HTR-8/SVneo (cell line): ENCODE results near the gene CKM.

Source experiments
- DNase-seq: peaks from one replicate; pipeline ENCODE4 v3.0.0; 2011; ENCODE audit warnings: low spot score, mixed read lengths; ENCODE audit not compliant: insufficient read length
- FAIRE-seq: peaks from 2 replicates; lab custom pipeline; 2011; peaks lifted over from hg19 to GRCh38; lab: Jason Lieb, UNC

Gene CKM

DNA sequence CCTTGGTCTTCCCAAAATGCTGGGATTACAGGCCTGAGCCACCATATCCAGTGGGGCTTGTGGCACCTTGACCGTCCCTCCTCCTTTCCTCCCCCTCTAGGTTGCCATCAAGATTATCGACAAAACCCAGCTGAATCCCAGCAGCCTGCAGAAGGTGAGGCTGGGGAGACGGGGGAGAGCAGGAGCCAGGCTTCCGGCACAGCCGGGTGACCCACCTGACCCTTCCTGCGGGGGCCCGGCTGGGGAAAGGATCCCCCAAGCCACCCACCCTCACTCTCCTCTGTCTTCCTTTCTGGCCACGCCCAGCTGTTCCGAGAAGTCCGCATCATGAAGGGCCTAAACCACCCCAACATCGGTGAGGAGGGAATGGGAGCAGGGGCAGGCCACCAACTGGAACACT, 59.7 kb downstream of the CKM start:
- FAIRE-seq (no peak), DNase-seq (no peak)

GRCh38 chr19:45262570-45262969, 60.1 kb downstream of the CKM start:
- DNase-seq = no peak
- no peak for FAIRE-seq

DNA sequence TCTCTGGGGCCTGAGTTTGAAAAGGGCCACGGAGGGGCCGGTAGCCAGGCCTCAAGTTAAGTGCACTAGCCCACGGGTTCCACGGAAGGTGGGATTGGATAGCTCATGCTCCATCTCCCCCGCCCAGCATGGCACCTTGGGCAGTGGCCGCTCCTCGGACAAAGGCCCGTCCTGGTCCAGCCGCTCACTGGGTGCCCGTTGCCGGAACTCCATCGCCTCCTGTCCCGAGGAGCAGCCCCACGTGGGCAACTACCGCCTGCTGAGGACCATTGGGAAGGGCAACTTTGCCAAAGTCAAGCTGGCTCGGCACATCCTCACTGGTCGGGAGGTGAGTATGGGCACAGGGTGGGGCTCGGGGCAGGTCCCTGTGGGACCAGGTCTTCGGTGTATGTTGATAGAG, 63.8 kb downstream of the CKM start:
- FAIRE-seq = no peak
- DNase-seq = no peak

GRCh38 chr19:45256836-45257235, 65.8 kb downstream of the CKM start:
- DNase-seq (no peak), FAIRE-seq (no peak)
